Retina (tissue), 1 donor: ENCODE data around the gene IL5RA.

Experiments
- DNase-seq: peaks from one replicate; pipeline ENCODE4 v3.0.0-alpha.2; 2016

Gene IL5RA

GRCh38 chr3:3107181-3107580 is 3.0 kb downstream of the IL5RA start:
- no peak for DNase-seq

DNA sequence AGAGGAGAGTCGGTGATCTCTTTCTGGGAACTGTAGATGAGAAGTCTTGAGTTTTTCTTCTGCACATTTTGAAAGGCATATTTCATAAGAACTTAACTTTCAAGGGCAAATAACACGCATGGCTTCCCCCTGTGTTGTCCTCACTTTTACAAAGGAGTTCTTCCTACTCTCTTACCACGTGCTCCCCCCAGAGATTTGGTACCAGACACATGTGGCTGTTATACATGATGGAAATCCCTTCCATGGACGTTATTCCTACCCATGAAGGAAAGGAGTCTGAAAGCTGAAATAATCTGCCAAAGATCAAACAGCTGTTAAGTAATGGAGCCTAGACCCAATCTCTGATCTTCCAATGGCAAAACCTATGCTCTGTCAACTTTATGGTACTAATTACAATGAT is 4.4 kb downstream of the IL5RA start:
- DNase-seq: no peak

GRCh38 chr3:3105246-3105645 is 4.9 kb downstream of the IL5RA start:
- DNase-seq: no peak

- DNase-seq: no peak
Measured at GRCh38 chr3:3102751-3103150, 7.4 kb downstream of the IL5RA start.

GRCh38 chr3:3101660-3102458 is 8.3 kb downstream of the IL5RA start:
- DNase-seq: no peak

GRCh38 chr3:3097958-3098357 is 12.2 kb downstream of the IL5RA start:
- no peak for DNase-seq

DNA sequence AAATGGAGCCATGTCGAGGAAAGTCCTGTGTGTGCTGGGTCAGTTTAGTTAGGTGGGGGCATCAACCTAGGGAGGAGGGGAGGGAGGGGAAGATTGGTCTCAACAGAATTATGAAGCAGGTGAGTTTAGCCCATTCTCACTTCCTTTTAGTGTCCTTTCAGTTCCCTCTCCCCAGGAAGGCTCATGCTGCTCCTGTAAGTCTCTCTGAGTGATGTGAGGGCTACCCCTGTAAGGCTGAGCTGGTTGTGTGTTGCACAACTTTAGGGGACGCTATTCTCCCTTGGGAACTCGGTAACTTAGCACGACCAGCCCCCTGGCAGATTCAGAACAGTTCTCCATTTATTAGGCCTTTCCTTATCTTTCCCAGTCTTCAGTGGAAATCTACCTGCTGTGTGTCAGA is 21.2 kb downstream of the IL5RA start:
- DNase-seq: no peak

- no peak for DNase-seq
Measured at GRCh38 chr3:3087716-3088465, 22.3 kb downstream of the IL5RA start.

- no peak for DNase-seq
Measured at GRCh38 chr3:3087279-3087678, 22.9 kb downstream of the IL5RA start.

- DNase-seq: no peak
Measured at GRCh38 chr3:3086239-3086638, 23.9 kb downstream of the IL5RA start.

DNA sequence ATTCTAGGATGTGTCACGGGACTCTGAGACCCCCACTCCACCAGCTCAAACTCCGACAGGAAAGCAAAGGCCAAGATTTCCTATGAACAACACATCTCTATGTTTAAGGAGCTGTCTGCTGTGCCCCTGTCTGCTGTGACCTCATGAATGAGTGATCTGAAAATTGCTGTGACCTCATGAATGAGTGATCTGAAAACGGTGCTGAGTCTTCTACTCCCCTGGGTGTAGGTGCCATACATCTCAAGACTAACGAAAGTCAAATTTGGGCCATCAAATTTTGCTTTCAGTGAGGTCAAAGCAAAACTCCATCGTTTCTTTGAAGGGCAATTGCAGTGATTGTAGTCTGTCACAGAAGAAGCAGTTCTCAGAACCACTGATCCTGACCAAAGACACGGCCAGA is 24.4 kb downstream of the IL5RA start:
- DNase-seq: no peak

DNA sequence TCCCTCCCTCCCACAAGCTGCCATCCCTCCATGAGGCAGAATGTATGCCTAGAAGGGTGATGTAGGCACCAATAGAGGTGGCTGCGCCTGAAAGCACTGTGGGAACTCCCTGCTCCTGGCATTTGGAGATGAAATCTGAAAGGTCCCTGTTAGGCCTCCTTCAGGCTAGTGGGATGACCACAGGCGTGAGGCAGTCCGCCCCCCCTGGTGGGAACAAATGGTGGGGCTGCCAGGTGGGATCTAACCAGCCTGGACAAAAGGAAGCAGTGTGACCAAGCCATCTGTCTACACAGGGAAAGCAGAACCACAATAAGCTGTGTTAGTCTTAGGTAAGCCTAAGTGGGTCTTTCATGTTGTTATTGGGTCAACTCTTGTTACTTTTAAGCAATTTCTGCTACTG is 25.3 kb downstream of the IL5RA start:
- no peak for DNase-seq

DNA sequence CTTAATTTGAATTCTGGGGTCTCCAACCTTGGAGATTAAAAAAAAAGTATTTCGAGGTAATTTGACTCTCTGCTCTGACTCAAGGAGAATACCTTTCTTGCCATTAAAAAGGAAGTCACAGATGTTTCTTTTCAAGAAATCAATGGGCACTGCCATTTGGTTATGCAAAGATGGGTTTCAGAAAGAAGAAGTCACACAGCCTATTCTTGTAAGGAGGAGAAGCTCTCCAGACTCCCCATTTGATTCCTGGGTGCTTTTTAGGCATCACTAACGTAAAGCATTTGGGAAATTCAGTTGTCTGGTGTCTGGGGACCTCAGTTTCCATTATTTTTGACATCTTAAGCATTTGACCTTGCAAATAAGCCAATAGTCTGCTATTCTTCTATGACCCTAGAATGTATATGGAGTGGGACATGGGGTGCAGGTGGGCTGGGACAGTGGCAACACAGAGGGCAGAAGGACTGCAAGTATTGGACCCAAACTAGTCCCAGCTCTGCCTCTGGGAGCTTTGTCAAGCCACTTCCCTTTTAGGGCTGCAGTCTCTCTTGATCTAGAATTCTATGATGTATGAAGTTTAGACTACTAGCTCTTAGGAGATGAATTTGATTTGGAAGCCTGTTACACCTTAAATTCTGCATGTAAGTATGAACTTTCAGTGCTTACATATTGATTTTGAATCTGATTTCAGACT is 27.8 kb downstream of the IL5RA start:
- no peak for DNase-seq

DNA sequence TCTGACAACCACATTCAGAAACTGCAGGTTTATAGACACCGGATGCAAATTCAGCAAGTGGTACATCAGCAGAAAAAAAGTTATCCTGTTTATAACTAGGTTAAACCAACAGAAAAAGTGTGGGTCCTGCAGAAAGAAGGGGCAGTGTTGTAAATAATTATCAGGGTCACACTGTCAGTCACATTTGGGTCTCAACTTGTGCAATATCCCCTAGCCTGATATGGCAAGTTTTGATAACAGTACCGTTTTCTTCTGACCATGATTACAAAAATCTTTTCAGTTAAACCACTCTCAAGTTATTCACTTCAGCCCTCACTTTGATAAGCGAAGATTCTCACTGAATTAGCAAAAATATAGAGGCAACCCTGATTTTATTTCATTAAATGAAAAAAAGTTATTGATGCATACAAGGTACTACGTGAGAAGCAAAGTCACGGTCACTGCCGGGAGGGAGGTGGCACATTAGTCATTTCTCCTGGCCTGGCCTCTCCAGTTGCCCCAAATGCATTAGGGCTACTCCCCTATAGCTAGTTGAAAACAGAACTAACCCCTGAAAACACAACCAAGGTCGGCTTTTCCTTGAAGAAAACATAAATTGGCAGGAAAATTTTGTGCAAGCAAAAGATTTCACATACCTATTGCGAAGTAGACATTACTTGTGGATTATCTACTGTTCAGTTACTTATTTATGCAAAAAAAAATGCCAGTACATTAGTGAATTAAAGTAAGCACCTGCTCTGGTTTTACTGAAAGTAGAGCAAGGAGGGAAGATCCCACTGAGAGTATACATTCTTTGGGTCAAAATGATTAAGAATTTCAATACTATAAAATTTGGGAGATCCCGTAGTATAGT is 28.6 kb downstream of the IL5RA start:
- no peak for DNase-seq

DNA sequence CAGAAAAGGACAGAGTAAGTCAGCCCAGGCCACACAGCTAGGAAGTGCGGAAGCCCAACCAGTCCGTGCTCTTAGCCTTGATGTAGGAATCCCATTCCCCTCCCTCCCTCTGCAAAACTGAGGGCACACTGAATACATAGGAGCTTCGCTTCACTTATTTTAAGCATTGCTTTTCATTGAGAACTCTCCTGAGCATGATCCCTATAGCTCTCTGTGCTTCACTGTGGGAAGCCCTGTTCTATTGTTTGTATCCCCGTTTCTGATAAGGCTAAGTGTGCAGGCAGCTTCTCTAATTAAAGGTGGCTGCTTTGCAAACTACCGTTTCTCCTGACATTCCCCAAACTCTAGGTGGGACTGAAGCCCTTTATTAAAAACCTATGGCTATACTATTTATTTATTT is 29.9 kb downstream of the IL5RA start:
- DNase-seq: peak; percentile 10

DNA sequence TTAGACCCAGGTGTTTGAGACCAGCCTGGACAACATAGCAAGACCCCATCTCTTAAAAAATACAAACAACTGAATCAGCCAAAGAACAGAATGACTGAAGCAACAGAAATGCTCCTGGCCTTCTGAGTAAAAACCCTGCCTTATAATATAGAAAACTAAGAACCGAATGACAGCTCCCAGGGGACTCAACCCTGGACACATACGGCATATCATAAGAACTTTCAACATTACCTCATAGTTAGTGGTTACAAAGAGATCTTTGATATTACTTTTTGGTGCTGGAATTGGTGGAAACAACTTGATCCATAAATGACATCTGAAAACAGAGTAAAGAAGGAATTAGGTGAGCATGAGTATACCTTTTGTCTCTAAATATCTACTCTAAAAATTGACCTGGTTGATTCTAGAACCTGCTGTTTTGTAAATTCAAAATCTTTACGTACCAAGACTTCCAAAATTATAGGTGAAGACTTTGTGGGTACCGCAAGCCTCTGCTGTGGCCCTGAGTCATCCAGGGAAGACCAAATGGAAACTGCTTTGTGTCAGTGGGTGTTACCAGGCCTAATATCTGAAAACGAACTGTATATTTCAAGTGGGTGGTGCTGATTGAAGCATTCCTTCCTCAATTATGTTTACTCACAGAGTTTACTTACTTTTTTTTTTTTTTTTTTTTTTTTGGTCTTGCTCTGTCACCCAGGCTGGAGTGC is 35.5 kb downstream of the IL5RA start:
- DNase-seq: no peak

DNA sequence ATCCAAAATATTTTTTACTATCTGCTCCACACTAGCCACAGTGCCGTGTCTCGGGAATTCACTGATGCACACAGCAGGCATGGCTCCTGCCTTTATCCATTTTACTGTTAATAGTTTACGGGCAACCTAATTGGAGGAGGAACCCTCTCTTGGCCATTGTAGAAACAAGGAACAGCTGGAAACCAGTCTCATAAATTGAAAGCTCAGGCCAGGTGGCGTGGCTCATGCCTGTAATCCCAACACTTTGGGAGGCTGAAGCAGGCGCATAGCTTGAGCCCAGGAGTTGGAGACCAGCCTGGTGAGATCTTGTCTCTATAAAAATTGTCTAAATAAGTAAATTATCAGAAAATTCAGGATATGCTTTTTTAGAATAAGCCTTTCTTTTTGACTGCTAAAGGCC is 39.0 kb downstream of the IL5RA start:
- no peak for DNase-seq

DNA sequence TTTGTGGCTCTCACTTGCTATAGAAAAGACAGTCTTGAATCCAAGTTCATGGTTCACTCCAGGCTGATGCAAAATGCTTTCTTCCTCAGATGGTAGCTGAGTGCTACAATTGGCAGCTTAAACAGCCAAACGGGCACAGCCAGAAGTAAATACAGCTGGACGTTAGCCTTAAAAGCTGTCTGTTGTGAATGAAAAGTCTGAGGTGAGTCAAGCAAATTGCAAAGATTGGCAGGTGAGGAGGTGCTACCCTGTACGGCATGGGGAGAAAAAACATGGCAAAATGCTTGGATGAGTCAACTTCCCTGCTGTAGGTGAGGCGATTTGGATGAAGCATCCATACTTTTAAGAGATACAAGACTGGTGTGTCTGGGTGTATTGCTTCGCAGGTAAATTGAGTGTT is 40.5 kb downstream of the IL5RA start:
- DNase-seq: no peak

DNA sequence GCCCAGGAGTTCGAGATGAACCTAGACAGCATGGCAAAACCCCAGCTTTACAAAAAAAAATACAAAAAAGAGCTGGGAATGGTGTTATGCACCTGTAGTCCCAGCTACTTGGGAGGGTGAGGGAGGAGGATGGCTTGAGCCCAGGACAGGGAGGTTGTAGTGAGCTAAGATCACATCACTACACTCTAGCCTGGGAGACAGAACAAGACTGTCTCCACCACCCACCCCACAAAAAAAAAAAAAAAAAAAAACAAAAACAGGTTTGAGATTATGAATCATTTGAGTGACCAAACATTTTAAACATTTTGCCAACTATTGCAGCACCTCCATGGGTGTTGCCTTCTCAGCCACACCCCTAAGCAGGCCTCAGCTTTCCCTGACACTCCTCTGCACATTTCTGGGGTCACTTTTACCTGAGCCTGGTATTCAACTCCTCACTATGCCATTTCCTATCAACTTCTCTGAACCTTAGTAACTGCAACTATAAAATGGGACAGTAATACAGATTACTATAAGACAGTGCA is 41.8 kb downstream of the IL5RA start:
- DNase-seq: no peak

DNA sequence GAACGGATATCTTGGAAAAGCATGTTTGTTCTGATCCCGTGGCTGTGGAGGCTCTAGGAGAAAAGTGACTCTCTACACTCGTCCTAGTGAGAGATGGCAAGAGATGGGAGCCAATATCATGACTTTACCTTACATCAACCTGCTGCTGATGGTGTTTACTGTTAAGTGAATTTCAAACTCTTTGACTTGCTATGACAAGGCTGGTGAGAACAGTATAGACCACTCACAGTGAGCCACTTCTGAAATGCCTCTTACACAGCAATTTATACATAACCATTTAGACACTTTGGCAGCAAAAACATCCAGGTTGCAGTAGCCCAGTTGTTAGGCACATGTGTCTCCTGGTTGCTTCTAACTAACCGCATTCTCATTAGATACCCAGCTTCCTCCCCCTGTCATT is 43.3 kb downstream of the IL5RA start:
- DNase-seq: no peak

DNA sequence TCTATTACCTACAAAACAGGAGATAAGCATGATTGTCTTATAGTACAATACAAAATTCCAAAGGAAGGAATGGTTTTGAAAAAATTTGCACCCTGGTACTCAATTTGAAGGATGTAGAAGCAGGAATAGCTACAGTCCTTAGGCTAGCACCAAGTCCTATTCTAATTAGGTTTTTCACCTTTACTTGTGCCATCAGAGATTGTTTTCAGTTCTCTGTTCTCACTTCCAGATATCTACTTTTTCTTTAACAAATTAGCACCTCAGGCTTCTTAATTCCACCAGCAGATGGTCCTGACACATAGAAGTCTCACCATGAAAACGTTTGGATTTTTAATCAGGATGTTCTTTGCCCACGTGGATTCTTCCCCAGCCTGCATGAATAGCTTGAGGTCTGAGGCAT is 43.8 kb downstream of the IL5RA start:
- no peak for DNase-seq

DNA sequence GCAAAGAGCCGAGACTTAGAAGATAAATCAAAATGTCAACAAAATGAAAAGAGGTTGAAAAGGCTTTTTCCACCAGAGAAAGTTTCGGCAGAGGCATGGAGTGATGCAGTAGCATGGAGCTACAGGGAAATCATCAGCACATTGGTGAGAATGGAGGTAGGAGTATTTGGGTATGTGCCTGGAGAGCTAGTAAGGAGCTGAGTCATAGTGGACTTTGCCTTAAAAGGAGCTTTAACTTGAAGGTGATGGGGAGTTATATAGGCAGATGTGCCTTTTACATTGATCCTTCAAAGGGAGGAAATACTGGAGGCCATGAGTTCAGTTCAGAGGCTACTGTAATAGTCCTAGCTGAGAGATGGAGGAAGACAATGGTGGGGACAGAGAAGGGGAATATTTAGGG is 44.3 kb downstream of the IL5RA start:
- DNase-seq: no peak
